ENCODE data around the gene GPD1. TPM values are rescaled to one million over a fixed set of nuclear protein-coding genes. Genes with fewer than 3 reads are reported as not detected.

The GPD1 gene
- total and polyA plus RNA-seq, 8 donors, result 0.58 to 9.5 (median 1.7) TPM

DNA sequence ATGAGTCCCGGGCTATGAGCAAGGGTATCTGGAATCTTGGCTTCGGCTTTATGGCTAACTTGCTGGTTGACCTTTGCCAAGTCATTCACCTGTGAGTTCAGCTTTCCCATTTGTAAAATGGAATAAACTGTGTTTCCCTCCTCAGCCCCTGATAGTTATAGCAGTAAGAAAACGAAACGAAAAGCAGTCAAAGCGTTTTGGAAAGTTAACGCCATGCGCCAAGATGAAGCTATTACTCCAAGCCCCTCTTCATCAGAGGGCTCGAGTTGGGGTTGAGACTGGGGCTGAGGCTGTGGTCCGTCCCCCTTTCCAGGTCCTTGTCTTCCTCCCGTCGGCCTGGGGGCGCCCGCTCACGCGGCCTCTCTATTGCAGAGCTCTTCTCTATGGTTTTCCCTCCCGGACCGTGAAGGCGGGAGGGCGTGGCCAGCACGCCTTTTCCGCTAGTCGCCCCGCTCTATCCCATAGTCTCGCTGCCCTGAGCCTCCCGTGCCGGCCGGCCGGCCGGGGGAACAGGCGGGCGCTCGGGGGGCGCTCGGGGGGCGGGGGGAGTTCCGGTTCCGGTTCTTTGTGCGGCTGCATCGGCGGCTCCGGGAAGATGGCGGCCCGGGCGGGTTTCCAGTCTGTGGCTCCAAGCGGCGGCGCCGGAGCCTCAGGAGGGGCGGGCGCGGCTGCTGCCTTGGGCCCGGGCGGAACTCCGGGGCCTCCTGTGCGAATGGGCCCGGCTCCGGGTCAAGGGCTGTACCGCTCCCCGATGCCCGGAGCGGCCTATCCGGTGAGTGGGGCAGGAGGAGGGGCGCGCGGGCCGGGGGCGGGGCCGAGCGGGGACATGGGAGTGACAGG, 18.8 kb upstream of the GPD1 start, which contains the start of gene SMARCD1:
SMARCD1 (plus strand) TSS at position 568 of the 840 bp plus-strand sequence; CDS start at position 596, 28 bp downstream.
- Histone ChIP-seq H3K27me3 (no peaks in the 10 kb centered on the region), H3K36me3 (peaks cover 27 to 39% (median 36%) of the 10 kb centered on the region in 4 donors), H3K9me3 (no peaks in the 10 kb centered on the region), H3K27ac (peak within 1 kb of the TSS; percentile 96 to 98 (median 97)), H3K4me1 (peaks cover 14 to 44% (median 26%) of the 10 kb centered on the region in 4 donors), H3K4me3 (peak within 1 kb of the TSS; percentile 91 to 99 (median 97))
- peak; percentile 89 to 97 for DNase-seq
- intact Hi-C loops (cut with DNase I; ENCODE audit: low total_unique reads), result no loop called here
- TF ChIP-seq POLR2AphosphoS5 (IDR thresholded peaks at IDR 0.05) (peak in 1 of 3 donors; percentile 42), POLR2A (IDR thresholded peaks at IDR 0.05) (no peak)
- WGBS, 5 donors, result 0 to 1% (median 1%) methylated on average over 34 to 69 of the region's 69 CpGs

DNA sequence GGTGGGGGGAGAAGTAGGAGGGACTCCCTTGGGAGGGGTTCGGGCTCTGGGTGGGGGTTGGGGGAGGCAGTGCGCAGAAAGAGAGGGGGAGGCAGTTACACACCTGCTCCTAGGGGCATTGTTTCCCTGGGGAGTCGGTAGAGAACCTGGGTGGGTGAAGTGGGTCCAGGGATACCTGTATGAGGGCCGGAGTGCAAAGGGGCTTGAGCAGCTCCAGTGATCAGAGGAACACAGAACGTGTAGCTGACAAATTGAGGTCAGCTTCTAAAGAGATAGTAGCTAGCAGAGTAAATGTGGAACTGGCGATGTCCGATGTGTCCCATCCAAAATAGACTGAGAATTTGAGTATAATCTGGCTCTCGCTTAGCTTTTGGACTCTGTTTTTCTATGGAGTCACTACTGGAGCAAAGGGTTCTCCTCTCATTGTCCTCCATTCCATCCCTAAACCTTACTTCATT, 18.2 kb upstream of the GPD1 start:
- no peak for DNase-seq
- peaks cover 33 to 45% (median 43%) of the 10 kb centered on the region in 4 donors for H3K36me3 ChIP-seq
- no peak for TF ChIP-seq POLR2A (IDR thresholded peaks at IDR 0.05)
- H3K9me3 ChIP-seq, result no peaks in the 10 kb centered on the region
- WGBS, 5 donors, result 4 to 7% (median 6%) methylated on average over 8 of the region's 8 CpGs
- peak overlapping the region; percentile 96 to 98 (median 97) for H3K27ac ChIP-seq
- H3K4me1 ChIP-seq, result peaks cover 14 to 44% (median 26%) of the 10 kb centered on the region in 4 donors
- H3K4me3 ChIP-seq, result peak overlapping the region; percentile 91 to 99 (median 97)
- no peaks in the 10 kb centered on the region for H3K27me3 ChIP-seq
- intact Hi-C loops (cut with DNase I; ENCODE audit: low total_unique reads), result no loop called here

DNA sequence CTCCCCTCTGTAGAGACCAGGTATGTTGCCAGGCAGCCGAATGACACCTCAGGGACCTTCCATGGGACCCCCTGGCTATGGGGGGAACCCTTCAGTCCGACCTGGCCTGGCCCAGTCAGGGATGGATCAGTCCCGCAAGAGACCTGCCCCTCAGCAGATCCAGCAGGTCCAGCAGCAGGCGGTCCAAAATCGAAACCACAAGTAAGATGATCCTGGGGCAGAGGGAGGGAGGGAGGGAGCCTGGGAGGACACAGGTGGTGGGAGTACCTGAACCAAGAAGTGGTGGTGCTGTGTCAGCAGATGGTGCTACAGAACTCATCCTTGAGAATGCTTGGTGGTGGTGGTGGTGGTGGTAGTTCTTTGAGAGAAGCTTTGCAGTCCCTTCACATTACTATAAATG, 17.7 kb upstream of the GPD1 start:
- Histone ChIP-seq H3K4me1 (peaks cover 14 to 44% (median 26%) of the 10 kb centered on the region in 4 donors), H3K36me3 (peaks cover 37 to 50% (median 48%) of the 10 kb centered on the region in 4 donors), H3K4me3 (peak overlapping the region in 3 of 4 donors; percentile 91 to 98 (median 96)), H3K27me3 (no peaks in the 10 kb centered on the region), H3K27ac (peak overlapping the region in 4 of 5 donors; percentile 96 to 98 (median 97)), H3K9me3 (no peaks in the 10 kb centered on the region)
- TF ChIP-seq POLR2AphosphoS5 (IDR thresholded peaks at IDR 0.05), result no peak
- TF ChIP-seq, protein P1, sequence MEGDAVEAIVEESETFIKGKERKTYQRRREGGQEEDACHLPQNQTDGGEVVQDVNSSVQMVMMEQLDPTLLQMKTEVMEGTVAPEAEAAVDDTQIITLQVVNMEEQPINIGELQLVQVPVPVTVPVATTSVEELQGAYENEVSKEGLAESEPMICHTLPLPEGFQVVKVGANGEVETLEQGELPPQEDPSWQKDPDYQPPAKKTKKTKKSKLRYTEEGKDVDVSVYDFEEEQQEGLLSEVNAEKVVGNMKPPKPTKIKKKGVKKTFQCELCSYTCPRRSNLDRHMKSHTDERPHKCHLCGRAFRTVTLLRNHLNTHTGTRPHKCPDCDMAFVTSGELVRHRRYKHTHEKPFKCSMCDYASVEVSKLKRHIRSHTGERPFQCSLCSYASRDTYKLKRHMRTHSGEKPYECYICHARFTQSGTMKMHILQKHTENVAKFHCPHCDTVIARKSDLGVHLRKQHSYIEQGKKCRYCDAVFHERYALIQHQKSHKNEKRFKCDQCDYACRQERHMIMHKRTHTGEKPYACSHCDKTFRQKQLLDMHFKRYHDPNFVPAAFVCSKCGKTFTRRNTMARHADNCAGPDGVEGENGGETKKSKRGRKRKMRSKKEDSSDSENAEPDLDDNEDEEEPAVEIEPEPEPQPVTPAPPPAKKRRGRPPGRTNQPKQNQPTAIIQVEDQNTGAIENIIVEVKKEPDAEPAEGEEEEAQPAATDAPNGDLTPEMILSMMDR (IDR thresholded peaks at IDR 0.05), result no peak
- no peak for TF ChIP-seq POLR2A (IDR thresholded peaks at IDR 0.05)
- no peak for TF ChIP-seq EP300 (IDR thresholded peaks at IDR 0.05)
- intact Hi-C loops (cut with DNase I; ENCODE audit: low total_unique reads), result no loop called here
- 51 to 66% (median 55%) methylated on average over 1 to 5 of the region's 5 CpGs for WGBS, 5 donors
- DNase-seq, result no peak

DNA sequence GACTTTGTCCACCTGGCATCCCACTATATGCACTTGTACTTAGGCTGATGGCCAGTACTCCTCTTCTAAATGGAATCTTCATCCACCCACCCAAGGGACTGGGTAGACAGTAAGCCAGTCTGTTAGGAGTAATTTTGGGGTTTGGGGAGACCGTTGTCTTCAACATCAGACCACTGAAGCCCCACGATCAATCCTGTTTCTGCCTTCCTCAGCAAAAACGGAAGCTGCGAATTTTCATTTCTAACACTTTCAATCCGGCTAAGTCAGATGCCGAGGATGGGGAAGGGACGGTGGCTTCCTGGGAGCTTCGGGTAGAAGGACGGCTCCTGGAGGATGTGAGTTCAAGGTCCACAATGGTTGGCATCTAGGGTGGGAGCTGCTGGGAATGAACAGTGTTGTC, 16.7 kb upstream of the GPD1 start:
- H3K36me3 ChIP-seq, result peaks cover 45 to 60% (median 58%) of the 10 kb centered on the region in 4 donors
- peaks cover 14 to 44% (median 26%) of the 10 kb centered on the region in 4 donors for H3K4me1 ChIP-seq
- 79 to 89% (median 84%) methylated on average over 9 of the region's 9 CpGs for WGBS, 5 donors
- intact Hi-C loops (cut with DNase I; ENCODE audit: low total_unique reads), result no loop called here
- no peak overlapping the region for H3K4me3 ChIP-seq
- H3K9me3 ChIP-seq, result no peaks in the 10 kb centered on the region
- no peak for DNase-seq
- no peaks in the 10 kb centered on the region for H3K27me3 ChIP-seq
- no peak overlapping the region for H3K27ac ChIP-seq
- TF ChIP-seq POLR2A (IDR thresholded peaks at IDR 0.05) (no peak), POLR2AphosphoS5 (IDR thresholded peaks at IDR 0.05) (no peak), EP300 (IDR thresholded peaks at IDR 0.05) (no peak)
- TF ChIP-seq, protein P1 (IDR thresholded peaks at IDR 0.05), result no peak

DNA sequence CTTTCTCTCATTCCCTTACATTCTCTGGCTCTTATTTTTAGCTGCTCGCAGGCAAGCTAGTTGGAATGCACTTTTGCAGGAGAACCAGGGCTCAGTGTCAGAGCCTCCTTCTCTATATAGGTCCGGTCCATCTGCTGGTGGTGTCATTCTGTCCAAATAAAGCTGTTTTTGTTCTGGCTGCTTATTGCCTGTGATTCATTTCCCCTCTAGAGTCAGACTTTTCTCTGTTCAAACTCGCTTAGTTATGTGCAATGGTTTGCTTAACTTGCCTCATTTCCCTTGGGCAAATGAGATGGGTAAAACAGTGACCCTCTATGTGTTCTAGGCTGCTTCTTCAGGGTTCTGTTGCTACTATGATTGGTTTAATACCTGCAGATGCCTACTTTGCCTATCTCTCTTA, 15.8 kb upstream of the GPD1 start:
- no peak overlapping the region for H3K4me3 ChIP-seq
- no peak for DNase-seq
- H3K27ac ChIP-seq, result no peak overlapping the region
- no peaks in the 10 kb centered on the region for H3K27me3 ChIP-seq
- no peak for TF ChIP-seq POLR2A (IDR thresholded peaks at IDR 0.05)
- TF ChIP-seq EP300 (IDR thresholded peaks at IDR 0.05), result no peak
- TF ChIP-seq POLR2AphosphoS5 (IDR thresholded peaks at IDR 0.05), result no peak
- TF ChIP-seq, protein P1 (IDR thresholded peaks at IDR 0.05), result no peak
- 65 to 79% (median 74%) methylated on average over 3 of the region's 3 CpGs for WGBS, 5 donors
- intact Hi-C loops (cut with DNase I; ENCODE audit: low total_unique reads), result no loop called here
- peaks cover 54 to 69% (median 66%) of the 10 kb centered on the region in 4 donors for H3K36me3 ChIP-seq
- H3K4me1 ChIP-seq, result peaks cover 14 to 44% (median 26%) of the 10 kb centered on the region in 4 donors
- no peaks in the 10 kb centered on the region for H3K9me3 ChIP-seq
